Erythroblast (primary cell): ENCODE measurements around the gene LDLRAP1.
"Not testable (repeated sequence)": the region's sequence is repeated elsewhere in the genome, so short reads cannot be mapped to it uniquely, and the experiment has no call there.

Source experiments
- DNase-seq, 2 experiments: peaks; one replicate each; lab custom pipeline; 2025; lab: John Stamatoyannopoulos, UW
- GATA1 ChIP-seq: IDR thresholded peaks from 2 replicates; pipeline ENCODE4 v1.6.1; 2011; ENCODE audit warnings: low read depth, mild to moderate bottlenecking, control low read depth, low read length, moderate library complexity
- POLR2A ChIP-seq: IDR thresholded peaks from 2 replicates; pipeline ENCODE4 v1.6.1; 2011; ENCODE audit warnings: mild to moderate bottlenecking, low read length

LDLRAP1 gene

GRCh38 chr1:25576459-25577133, 33.2 kb downstream of the LDLRAP1 start:
- no peak for DNase-seq
- no peak for TF ChIP-seq GATA1
- TF ChIP-seq POLR2A: no peak

- DNase-seq: no peak
- TF ChIP-seq GATA1 (no peak), POLR2A (no peak)
These were observed 33.9 kb downstream of the LDLRAP1 start for GRCh38 chr1:25577134-25577920.

GRCh38 chr1:25579292-25580252, 36.2 kb downstream of the LDLRAP1 start:
- no peak for TF ChIP-seq POLR2A
- TF ChIP-seq GATA1: no peak
- no peak for DNase-seq

- DNase-seq: no peak
- TF ChIP-seq GATA1 (no peak), POLR2A (no peak)
These were observed 37.5 kb downstream of the LDLRAP1 start for GRCh38 chr1:25580927-25581326.

- DNase-seq: no peak
- no peak for TF ChIP-seq GATA1
These were observed 38.4 kb downstream of the LDLRAP1 start for GRCh38 chr1:25581764-25582163.

GRCh38 chr1:25583519-25584370, 40.3 kb downstream of the LDLRAP1 start:
- no peak for DNase-seq
- TF ChIP-seq GATA1: no peak
- TF ChIP-seq POLR2A: no peak

GRCh38 chr1:25586181-25586588, 42.8 kb downstream of the LDLRAP1 start:
- no peak for DNase-seq
- TF ChIP-seq GATA1: no peak
- no peak for TF ChIP-seq POLR2A

GRCh38 chr1:25587290-25587689, 43.9 kb downstream of the LDLRAP1 start:
- no peak for TF ChIP-seq POLR2A
- TF ChIP-seq GATA1: no peak
- no peak for DNase-seq

GRCh38 chr1:25588224-25588623, 44.8 kb downstream of the LDLRAP1 start:
- not testable (repeated sequence) for DNase-seq

- DNase-seq: not testable (repeated sequence)
These were observed 45.4 kb downstream of the LDLRAP1 start for GRCh38 chr1:25588786-25589185.

GRCh38 chr1:25590096-25590824, 46.9 kb downstream of the LDLRAP1 start:
- no peak for DNase-seq
- TF ChIP-seq POLR2A (no peak), GATA1 (no peak)

- DNase-seq: no peak
- TF ChIP-seq GATA1: no peak
- no peak for TF ChIP-seq POLR2A
These were observed 50.5 kb downstream of the LDLRAP1 start for GRCh38 chr1:25593861-25594260.
